ENCODE results near the gene C16orf54. TPM values are rescaled to one million over a fixed set of nuclear protein-coding genes. Genes with fewer than 3 reads are reported as not detected.
"Not testable (repeated sequence)": the region's sequence is repeated elsewhere in the genome, so short reads cannot be mapped to it uniquely, and the experiment has no call there.

C16orf54 gene
- total and polyA plus RNA-seq, 4 experiments from 2014 or later, result 11.8 to 143 (median 97.9) TPM

- H3K4me3 Mint-ChIP-seq, result no peak overlapping the region
- CTCF ChIA-PET (ENCODE audit: partially characterized antibody), result interaction anchor here (1.3 to 2.0 kb wide), 2 partner anchors 28 to 31 kb away, joined by 5 to 8 read pairs; no protein-coding TSS in a partner anchor
- intact Hi-C loops (cut with micrococcal nuclease), result no loop called here
- H3K36me3 Mint-ChIP-seq, result no peaks in the 10 kb centered on the region
- peak overlapping the region in 1 of 7 donors; percentile 18 for H3K27ac Mint-ChIP-seq
- Histone ChIP-seq H3K4me3 (ENCODE audit: low read length in 2 of 2) (no peak overlapping the region), H3K4me1 (ENCODE audit: insufficient read depth, low read length) (peaks cover 11% of the 10 kb centered on the region), H3K9me3 (ENCODE audit: control insufficient read depth in 1 of 2, low read length in 2 of 2) (no peaks in the 10 kb centered on the region), H3K36me3 (ENCODE audit: insufficient read depth, low read length) (no peaks in the 10 kb centered on the region), H3K27me3 (ENCODE audit: insufficient read depth, low read length) (no peaks in the 10 kb centered on the region), H3K27ac (ENCODE audit: low read depth, low read length) (no peak overlapping the region)
- H3K4me1 Mint-ChIP-seq, result peaks cover 14 to 34% (median 18%) of the 10 kb centered on the region in 4 donors
- POLR2A ChIA-PET (ENCODE audit: partially characterized antibody), result interaction anchor here (0.6 to 1.3 kb wide), 6 partner anchors 15 to 75 kb away, joined by 3 to 5 read pairs (median 3); partner anchors contain the start of genes C16orf54 and KIF22
- no peaks in the 10 kb centered on the region for H3K27me3 Mint-ChIP-seq
- DNase-seq, result no peak
- H3K9me3 Mint-ChIP-seq, result peaks cover 0 to 2% (median 0%) of the 10 kb centered on the region in 8 donors
Observed at GRCh38 chr16:29760567-29761279, 14.9 kb upstream of the C16orf54 start.

GRCh38 chr16:29757950-29758466 is 12.2 kb upstream of the C16orf54 start:
- no peaks in the 10 kb centered on the region for H3K9me3 ChIP-seq (ENCODE audit: control insufficient read depth in 1 of 2, low read length in 2 of 2)
- peaks cover 19 to 43% (median 27%) of the 10 kb centered on the region in 4 donors for H3K4me1 Mint-ChIP-seq
- no peaks in the 10 kb centered on the region for H3K36me3 ChIP-seq (ENCODE audit: insufficient read depth, low read length)
- H3K4me1 ChIP-seq (ENCODE audit: insufficient read depth, low read length), result peaks cover 23% of the 10 kb centered on the region
- no peaks in the 10 kb centered on the region for H3K27me3 ChIP-seq (ENCODE audit: insufficient read depth, low read length)
- no peak overlapping the region for H3K4me3 ChIP-seq (ENCODE audit: low read length in 2 of 2)
- H3K27ac Mint-ChIP-seq, result peak overlapping the region in 3 of 7 donors; percentile 6 to 75 (median 46)
- intact Hi-C loops (cut with micrococcal nuclease), result no loop called here
- H3K36me3 Mint-ChIP-seq, result no peaks in the 10 kb centered on the region
- DNase-seq, result no peak
- peaks cover 0 to 2% (median 0%) of the 10 kb centered on the region in 8 donors for H3K9me3 Mint-ChIP-seq
- H3K27ac ChIP-seq (ENCODE audit: low read depth, low read length), result no peak overlapping the region
- ChIA-PET POLR2A (ENCODE audit: partially characterized antibody) (interaction anchor here (0.6 to 4.4 kb wide), 6 partner anchors 11 to 64 kb away, joined by 3 to 21 read pairs (median 6); partner anchors contain the start of gene KIF22), CTCF (ENCODE audit: partially characterized antibody) (interaction anchor here (0.7 to 0.9 kb wide), 2 partner anchors 25 to 90 kb away, joined by 3 read pairs; no protein-coding TSS in a partner anchor)
- H3K27me3 Mint-ChIP-seq, result no peaks in the 10 kb centered on the region
- no peak overlapping the region for H3K4me3 Mint-ChIP-seq

- Mint-ChIP-seq H3K27ac (peak overlapping the region in 3 of 7 donors; percentile 50 to 77 (median 56)), H3K4me1 (peaks cover 19 to 43% (median 26%) of the 10 kb centered on the region in 4 donors)
- H3K27me3 ChIP-seq (ENCODE audit: insufficient read depth, low read length); H3K36me3 ChIP-seq (ENCODE audit: insufficient read depth, low read length); DNase-seq; H3K27ac ChIP-seq (ENCODE audit: low read depth, low read length); H3K27me3 Mint-ChIP-seq; H3K4me3 ChIP-seq (ENCODE audit: low read length in 2 of 2); H3K9me3 Mint-ChIP-seq; H3K9me3 ChIP-seq (ENCODE audit: control insufficient read depth in 1 of 2, low read length in 2 of 2); H3K4me3 Mint-ChIP-seq; intact Hi-C loops (cut with micrococcal nuclease); H3K36me3 Mint-ChIP-seq: not testable (repeated sequence)
- peaks cover 23% of the 10 kb centered on the region for H3K4me1 ChIP-seq (ENCODE audit: insufficient read depth, low read length)
- POLR2A ChIA-PET (ENCODE audit: partially characterized antibody), result interaction anchor here (1.2 to 4.4 kb wide), 8 partner anchors 11 to 33 kb away, joined by 3 to 26 read pairs (median 6); partner anchors contain the start of gene KIF22
- CTCF ChIA-PET (ENCODE audit: partially characterized antibody), result interaction anchor here (0.7 to 1.3 kb wide), 3 partner anchors 27 to 33 kb away, joined by 3 to 6 read pairs (median 6); no protein-coding TSS in a partner anchor
Observed at GRCh38 chr16:29757086-29757485, 11.3 kb upstream of the C16orf54 start.

GRCh38 chr16:29756654-29757053 is 10.9 kb upstream of the C16orf54 start:
- Histone ChIP-seq H3K27ac (ENCODE audit: low read depth, low read length) (no peak overlapping the region), H3K36me3 (ENCODE audit: insufficient read depth, low read length) (no peaks in the 10 kb centered on the region), H3K4me3 (ENCODE audit: low read length in 2 of 2) (no peak overlapping the region), H3K27me3 (ENCODE audit: insufficient read depth, low read length) (no peaks in the 10 kb centered on the region), H3K4me1 (ENCODE audit: insufficient read depth, low read length) (peaks cover 23% of the 10 kb centered on the region), H3K9me3 (ENCODE audit: control insufficient read depth in 1 of 2, low read length in 2 of 2) (no peaks in the 10 kb centered on the region)
- H3K27ac Mint-ChIP-seq, result peak overlapping the region in 6 of 7 donors; percentile 16 to 78 (median 53)
- peaks cover 0 to 2% (median 0%) of the 10 kb centered on the region in 8 donors for H3K9me3 Mint-ChIP-seq
- peak in 2 of 5 donors; percentile 4 to 22 for DNase-seq
- POLR2A ChIA-PET (ENCODE audit: partially characterized antibody), result interaction anchor here (1.1 to 4.4 kb wide), 9 partner anchors 10 to 59 kb away, joined by 3 to 26 read pairs (median 5); partner anchors contain the start of genes KIF22 and PAGR1
- H3K36me3 Mint-ChIP-seq, result no peaks in the 10 kb centered on the region
- peak overlapping the region in 3 of 8 donors; percentile 12 to 35 (median 15) for H3K4me3 Mint-ChIP-seq
- CTCF ChIA-PET (ENCODE audit: partially characterized antibody), result interaction anchor here (0.7 to 1.3 kb wide), 3 partner anchors 26 to 33 kb away, joined by 3 to 6 read pairs (median 6); no protein-coding TSS in a partner anchor
- no peaks in the 10 kb centered on the region for H3K27me3 Mint-ChIP-seq
- intact Hi-C loops (cut with micrococcal nuclease), result no loop called here
- H3K4me1 Mint-ChIP-seq, result peaks cover 19 to 43% (median 26%) of the 10 kb centered on the region in 4 donors

GRCh38 chr16:29753516-29753915 is 7.7 kb upstream of the C16orf54 start:
- no peak for DNase-seq
- H3K27me3 ChIP-seq (ENCODE audit: insufficient read depth, low read length), result no peaks in the 10 kb centered on the region
- H3K36me3 ChIP-seq (ENCODE audit: insufficient read depth, low read length), result no peaks in the 10 kb centered on the region
- CTCF ChIA-PET (ENCODE audit: partially characterized antibody), result interaction anchor here (0.7 to 3.6 kb wide), 14 partner anchors 7 to 421 kb away, joined by 3 to 35 read pairs (median 4); partner anchors contain the start of genes C16orf54 and KIF22
- peaks cover 8 to 9% of the 10 kb centered on the region in 2 donors for H3K36me3 Mint-ChIP-seq
- no peaks in the 10 kb centered on the region for H3K9me3 Mint-ChIP-seq
- H3K4me1 ChIP-seq (ENCODE audit: insufficient read depth, low read length), result peaks cover 36% of the 10 kb centered on the region
- H3K4me1 Mint-ChIP-seq, result peaks cover 22 to 44% (median 31%) of the 10 kb centered on the region in 4 donors
- peak overlapping the region in 5 of 7 donors; percentile 8 to 78 (median 43) for H3K27ac Mint-ChIP-seq
- peak overlapping the region in 5 of 8 donors; percentile 31 to 61 (median 46) for H3K4me3 Mint-ChIP-seq
- no peaks in the 10 kb centered on the region for H3K27me3 Mint-ChIP-seq
- intact Hi-C loops (cut with micrococcal nuclease), result no loop called here
- no peak overlapping the region for H3K27ac ChIP-seq (ENCODE audit: low read depth, low read length)
- POLR2A ChIA-PET (ENCODE audit: partially characterized antibody), result interaction anchor here (0.6 to 4.2 kb wide), 13 partner anchors 8 to 147 kb away, joined by 3 to 41 read pairs (median 8); partner anchors contain the start of genes C16orf54 and KIF22
- no peak overlapping the region for H3K4me3 ChIP-seq (ENCODE audit: low read length in 2 of 2)
- no peaks in the 10 kb centered on the region for H3K9me3 ChIP-seq (ENCODE audit: control insufficient read depth in 1 of 2, low read length in 2 of 2)

- POLR2A ChIA-PET (ENCODE audit: partially characterized antibody), result interaction anchor here (1.2 to 9.7 kb wide), 7 partner anchors 10 to 70 kb away, joined by 3 to 183 read pairs (median 91); partner anchors contain the start of genes KIF22 and MAZ
- peaks cover 23 to 54% (median 32%) of the 10 kb centered on the region in 4 donors for H3K4me1 Mint-ChIP-seq
Observed at GRCh38 chr16:29748760-29749149, 3.0 kb upstream of the C16orf54 start.

More at GRCh38 chr16:29748760-29749149, 3.0 kb upstream of the C16orf54 start:
- peaks cover 52% of the 10 kb centered on the region for H3K4me1 ChIP-seq (ENCODE audit: insufficient read depth, low read length)
- H3K9me3 Mint-ChIP-seq; H3K36me3 ChIP-seq (ENCODE audit: insufficient read depth, low read length); H3K27ac ChIP-seq (ENCODE audit: low read depth, low read length); intact Hi-C loops (cut with micrococcal nuclease); H3K27me3 Mint-ChIP-seq; DNase-seq; H3K27me3 ChIP-seq (ENCODE audit: insufficient read depth, low read length); H3K4me3 ChIP-seq (ENCODE audit: low read length in 2 of 2); H3K9me3 ChIP-seq (ENCODE audit: control insufficient read depth in 1 of 2, low read length in 2 of 2): not testable (repeated sequence)
- peak overlapping the region in 5 of 8 donors; percentile 10 to 32 (median 15) for H3K4me3 Mint-ChIP-seq
- H3K36me3 Mint-ChIP-seq, result peaks cover 33 to 40% of the 10 kb centered on the region in 2 donors
- H3K27ac Mint-ChIP-seq, result peak overlapping the region in 6 of 7 donors; percentile 48 to 90 (median 80)
- CTCF ChIA-PET (ENCODE audit: partially characterized antibody), result interaction anchor here (0.6 to 6.6 kb wide), 5 partner anchors 10 to 73 kb away, joined by 3 to 39 read pairs (median 3); no protein-coding TSS in a partner anchor
